SK-N-SH treated with all-trans-retinoic acid at 6 μM for 48 hours (cell line): ENCODE measurements around the gene MLIP.

Experiments
- ESRRG ChIP-seq: fragments of 250-450 bp; sonication (Bioruptor Pico); IDR thresholded peaks from 2 replicates; pipeline ENCODE4 v1.6.1; 2021; ENCODE audit warnings: mild to moderate bottlenecking
- RARB ChIP-seq: fragments of 250-450 bp; sonication (Bioruptor Pico); IDR thresholded peaks from 2 replicates; pipeline ENCODE4 v1.8.0; 2021; ENCODE audit warnings: mild to moderate bottlenecking, moderate library complexity
- SNAI2 ChIP-seq: fragments of 250-450 bp; sonication (Bioruptor Pico); IDR thresholded peaks from 2 replicates; pipeline ENCODE4 v1.5.0; 2020; ENCODE audit warnings: mild to moderate bottlenecking, moderate library complexity
- TSHZ2 ChIP-seq: fragments of 250-450 bp; sonication (Bioruptor Pico); IDR thresholded peaks from 2 replicates; pipeline ENCODE4 v1.5.0; 2020; ENCODE audit warnings: mild to moderate bottlenecking, moderate library complexity
- TF ChIP-seq, protein P1 (sequence below): fragments of 250-450 bp; sonication (Bioruptor Pico); IDR thresholded peaks from 2 replicates; pipeline ENCODE4 v1.5.1; 2020; ENCODE audit warnings: low read depth, mild to moderate bottlenecking, moderate library complexity

DNA sequence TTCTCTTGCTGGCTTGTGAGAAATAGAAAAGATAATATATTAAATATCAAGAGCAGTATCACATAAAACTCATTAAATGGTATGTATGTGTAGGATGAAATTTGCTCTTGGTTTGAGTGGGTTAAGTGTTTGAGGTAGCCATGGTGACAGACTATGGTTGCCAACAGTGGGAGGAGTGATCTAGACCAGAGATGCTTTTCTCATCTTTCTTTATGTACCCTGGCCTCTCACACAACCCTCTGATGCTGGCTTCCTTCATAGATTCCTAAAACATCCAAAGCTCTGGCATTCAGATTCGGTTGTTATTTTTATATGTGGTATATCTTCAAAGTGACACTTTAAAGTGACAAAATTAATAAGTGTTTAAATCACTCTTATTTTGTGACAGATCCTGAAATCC is 9.0 kb upstream of the MLIP start:
- no peak for TF ChIP-seq SNAI2 (CRISPR knock-in tag)
- no peak for TF ChIP-seq TSHZ2 (CRISPR knock-in tag)
- no peak for TF ChIP-seq RARB (CRISPR knock-in tag)
- TF ChIP-seq, protein P1, sequence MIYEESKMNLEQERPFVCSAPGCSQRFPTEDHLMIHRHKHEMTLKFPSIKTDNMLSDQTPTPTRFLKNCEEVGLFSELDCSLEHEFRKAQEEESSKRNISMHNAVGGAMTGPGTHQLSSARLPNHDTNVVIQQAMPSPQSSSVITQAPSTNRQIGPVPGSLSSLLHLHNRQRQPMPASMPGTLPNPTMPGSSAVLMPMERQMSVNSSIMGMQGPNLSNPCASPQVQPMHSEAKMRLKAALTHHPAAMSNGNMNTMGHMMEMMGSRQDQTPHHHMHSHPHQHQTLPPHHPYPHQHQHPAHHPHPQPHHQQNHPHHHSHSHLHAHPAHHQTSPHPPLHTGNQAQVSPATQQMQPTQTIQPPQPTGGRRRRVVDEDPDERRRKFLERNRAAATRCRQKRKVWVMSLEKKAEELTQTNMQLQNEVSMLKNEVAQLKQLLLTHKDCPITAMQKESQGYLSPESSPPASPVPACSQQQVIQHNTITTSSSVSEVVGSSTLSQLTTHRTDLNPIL (CRISPR knock-in tag): no peak
- no peak for TF ChIP-seq ESRRG (CRISPR knock-in tag)
